GM21529 (cell line): ENCODE data around the gene NUP93.

Source experiments
- ATAC-seq: cut with Tn5 transposase; IDR thresholded peaks from one replicate; pipeline ENCODE4 v1.9.1; 2021; ENCODE audit not compliant: unreplicated experiment

The NUP93 gene

GRCh38 chr16:56842133-56842532, 112.2 kb downstream of the NUP93 start:
- ATAC-seq: no peak

- ATAC-seq: no peak
Observed at GRCh38 chr16:56844056-56844455, 114.1 kb downstream of the NUP93 start.

- no peak for ATAC-seq
Observed at GRCh38 chr16:56847173-56847910, 117.4 kb downstream of the NUP93 start.

- ATAC-seq: no peak
Observed at GRCh38 chr16:56848029-56848936, 118.4 kb downstream of the NUP93 start.

- ATAC-seq: no peak
Observed at GRCh38 chr16:56848955-56849689, 119.2 kb downstream of the NUP93 start.

- no peak for ATAC-seq
Observed at GRCh38 chr16:56849690-56850680, 120.1 kb downstream of the NUP93 start.

GRCh38 chr16:56851671-56852400, 121.9 kb downstream of the NUP93 start:
- ATAC-seq: no peak

GRCh38 chr16:56852401-56852730, 122.4 kb downstream of the NUP93 start:
- no peak for ATAC-seq

- no peak for ATAC-seq
Observed at GRCh38 chr16:56852968-56853367, 123.0 kb downstream of the NUP93 start.

GRCh38 chr16:56855201-56855600, 125.3 kb downstream of the NUP93 start:
- no peak for ATAC-seq

GRCh38 chr16:56855946-56856345, 126.0 kb downstream of the NUP93 start:
- no peak for ATAC-seq

GRCh38 chr16:56856876-56857447, 127.0 kb downstream of the NUP93 start:
- no peak for ATAC-seq

GRCh38 chr16:56858374-56858773, 128.4 kb downstream of the NUP93 start:
- no peak for ATAC-seq

- no peak for ATAC-seq
Observed at GRCh38 chr16:56859636-56860035, 129.7 kb downstream of the NUP93 start.

- peak; percentile 89 for ATAC-seq
Observed at GRCh38 chr16:56860226-56861020, 130.5 kb downstream of the NUP93 start.

- no peak for ATAC-seq
Observed at GRCh38 chr16:56861092-56861610, 131.2 kb downstream of the NUP93 start.

- no peak for ATAC-seq
Observed at GRCh38 chr16:56861756-56862155, 131.8 kb downstream of the NUP93 start.

GRCh38 chr16:56862776-56863175, 132.8 kb downstream of the NUP93 start:
- ATAC-seq: no peak
